HG02759 (cell line): ENCODE measurements around the gene KCNA3.
A peak's percentile ranks its signal among the peaks of the same experiment; 100 is the strongest.
"Not testable (repeated sequence)": the region's sequence is repeated elsewhere in the genome, so short reads cannot be mapped to it uniquely, and the experiment has no call there.

Experiments used
- ATAC-seq: cut with Tn5 transposase; IDR thresholded peaks from one replicate; pipeline ENCODE4 v1.9.1; 2021; ENCODE audit warnings: mild to moderate bottlenecking, moderate library complexity; ENCODE audit not compliant: unreplicated experiment

The KCNA3 gene

GRCh38 chr1:110680036-110680735 lies 5.4 kb upstream of the KCNA3 start:
- no peak for ATAC-seq

- ATAC-seq: no peak
Measured at GRCh38 chr1:110677526-110677925, 2.8 kb upstream of the KCNA3 start.

GRCh38 chr1:110676970-110677369 lies 2.2 kb upstream of the KCNA3 start:
- ATAC-seq: no peak

DNA sequence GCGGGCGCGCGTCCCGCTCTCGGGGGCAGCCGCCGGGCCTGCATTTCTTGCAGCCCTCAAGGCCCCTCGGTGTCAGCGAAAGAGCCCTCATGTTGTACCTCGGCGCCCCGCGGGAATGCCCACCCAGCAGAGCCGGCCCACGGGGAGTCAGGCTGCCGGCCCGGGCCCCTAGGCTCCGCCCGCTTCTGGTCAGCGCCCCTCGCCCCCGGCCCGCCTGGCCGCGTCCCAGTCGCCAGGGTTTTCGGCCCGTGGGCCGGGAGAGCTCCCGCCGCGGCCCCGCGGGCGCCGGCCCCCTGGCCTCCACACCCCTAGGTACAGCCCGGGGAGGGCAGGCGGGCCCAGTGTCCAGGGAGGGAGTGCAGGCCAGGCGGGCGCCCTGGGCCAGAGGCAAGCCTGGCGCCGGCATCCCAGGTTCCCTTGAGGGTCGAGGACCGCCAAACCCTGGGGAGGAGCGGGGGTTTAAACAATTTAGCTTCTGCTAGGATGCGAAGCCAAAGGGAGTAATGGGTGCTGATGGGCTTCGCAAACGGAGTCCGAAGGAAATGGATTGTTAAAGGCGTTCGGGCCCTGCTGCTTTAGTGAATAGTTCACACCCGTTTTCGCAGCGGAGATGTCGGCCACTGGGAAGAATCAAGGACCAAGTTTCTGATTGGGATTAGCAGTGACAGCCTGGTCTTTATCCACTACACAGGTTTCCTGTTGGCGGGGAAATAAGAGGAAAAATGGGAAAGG lies 486 bp upstream of the KCNA3 start:
- no peak for ATAC-seq

GRCh38 chr1:110673805-110674336 lies 869 bp downstream of the KCNA3 start:
- no peak for ATAC-seq

GRCh38 chr1:110673197-110673701 lies 1.5 kb downstream of the KCNA3 start:
- ATAC-seq: no peak

GRCh38 chr1:110672753-110673108 lies 2.0 kb downstream of the KCNA3 start:
- ATAC-seq: peak; percentile 58

DNA sequence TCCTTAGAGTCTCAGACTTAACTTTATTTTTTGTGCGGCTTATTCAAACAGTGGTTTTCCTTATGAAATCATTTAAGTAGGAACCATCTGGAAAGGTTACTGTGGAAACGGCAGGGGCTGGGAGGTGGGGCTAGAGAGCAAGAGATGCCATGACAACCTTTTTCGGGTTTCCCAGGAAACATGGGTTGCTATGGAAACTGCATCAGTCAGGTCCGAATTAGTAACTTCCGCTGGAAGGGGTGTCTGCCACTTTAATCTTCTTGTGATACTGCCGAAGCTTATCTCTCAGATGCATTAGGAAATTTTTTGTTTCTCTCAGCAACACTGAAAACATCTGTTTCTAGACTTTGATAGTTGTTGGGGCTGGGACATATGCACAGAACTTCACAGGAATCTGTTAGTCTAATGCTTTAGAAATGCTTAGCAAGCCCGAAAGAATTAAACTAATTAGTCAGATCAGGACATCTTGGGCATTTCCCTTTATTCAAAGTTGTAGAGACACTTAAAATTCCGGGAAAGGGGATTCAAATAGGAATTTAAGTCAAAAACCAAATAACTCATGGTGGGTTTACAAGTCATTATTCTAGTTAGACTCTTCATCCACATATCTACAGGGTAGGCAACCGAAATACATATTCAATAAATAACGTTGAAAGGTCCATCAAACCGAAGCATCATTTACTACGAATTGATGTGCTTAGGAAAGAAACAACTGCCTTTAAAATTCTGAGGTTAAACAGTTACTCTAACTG lies 2.6 kb downstream of the KCNA3 start:
- ATAC-seq: no peak

DNA sequence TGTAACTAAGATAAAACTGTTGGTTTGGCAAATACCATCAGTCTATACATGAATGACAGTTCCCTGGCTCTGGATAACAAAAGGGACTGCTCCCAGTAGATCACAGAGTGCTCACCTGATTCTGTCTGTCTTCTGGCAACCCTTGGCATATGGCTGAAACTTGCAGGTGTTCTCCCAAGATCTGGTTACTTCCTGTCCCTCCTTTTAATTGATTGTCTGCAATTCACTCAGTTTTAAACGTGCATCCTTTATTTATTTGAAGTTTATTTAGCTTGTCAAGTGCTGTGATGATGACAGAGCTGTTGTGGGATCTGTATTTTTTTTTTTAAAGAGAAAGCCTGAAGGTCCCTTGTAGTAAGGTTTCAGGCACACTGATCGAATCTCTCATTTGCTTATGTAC lies 3.4 kb downstream of the KCNA3 start:
- ATAC-seq: no peak

DNA sequence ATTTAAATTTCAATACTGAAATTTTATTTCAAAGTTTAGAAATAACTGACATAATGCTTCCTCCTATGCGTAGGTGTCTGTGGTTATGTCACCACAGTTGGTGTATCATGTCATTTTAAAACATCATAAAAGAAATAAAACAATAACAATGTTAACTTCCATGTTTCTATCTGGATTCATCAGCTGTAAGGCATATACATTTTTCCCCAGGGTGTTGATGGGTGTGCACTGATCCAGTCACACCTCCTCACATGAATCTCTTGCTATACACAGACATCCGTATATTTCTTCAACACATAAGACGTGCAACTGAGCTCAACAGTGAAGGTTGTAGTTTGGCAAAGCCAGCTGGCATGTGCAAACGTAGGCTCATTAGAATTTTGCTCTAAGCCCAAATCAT lies 6.2 kb downstream of the KCNA3 start:
- no peak for ATAC-seq

DNA sequence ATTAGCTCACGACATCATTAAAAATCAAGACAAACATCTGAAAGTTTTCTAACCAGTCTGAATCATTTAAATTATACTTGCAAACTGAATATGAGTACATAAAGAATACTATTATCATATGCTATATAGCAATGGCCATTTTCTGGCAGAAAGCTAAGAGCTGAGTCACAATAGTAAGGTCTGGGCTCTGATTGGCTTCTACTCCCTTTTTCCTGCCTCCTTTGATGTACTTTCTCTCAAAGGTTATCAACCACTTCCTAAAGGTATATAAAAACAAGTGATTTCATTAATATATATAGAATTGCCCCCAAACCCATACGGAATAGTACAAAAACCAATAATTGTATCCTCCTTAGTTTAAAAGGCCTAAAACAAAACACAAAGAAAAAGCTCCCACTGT lies 7.0 kb downstream of the KCNA3 start:
- no peak for ATAC-seq

- no peak for ATAC-seq
Measured at GRCh38 chr1:110663241-110663640, 11.5 kb downstream of the KCNA3 start.

DNA sequence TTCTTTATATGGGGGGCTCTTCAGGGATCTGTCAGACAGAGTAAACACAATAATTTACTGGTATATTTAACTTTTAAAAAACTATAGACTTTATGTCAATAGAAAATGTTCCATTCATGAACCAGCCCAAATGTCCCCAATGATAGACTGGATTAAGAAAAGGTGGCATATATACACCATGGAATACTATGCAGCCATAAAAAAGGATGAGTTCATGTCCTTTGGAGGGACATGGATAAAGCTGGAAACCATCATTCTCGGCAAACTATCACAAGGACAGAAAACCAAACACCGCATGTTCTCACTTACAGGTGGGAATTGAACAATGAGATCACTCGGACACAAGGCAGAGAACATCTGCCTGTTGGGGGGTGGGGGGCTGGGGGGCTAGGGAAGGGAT lies 15.2 kb downstream of the KCNA3 start:
- ATAC-seq: not testable (repeated sequence)

DNA sequence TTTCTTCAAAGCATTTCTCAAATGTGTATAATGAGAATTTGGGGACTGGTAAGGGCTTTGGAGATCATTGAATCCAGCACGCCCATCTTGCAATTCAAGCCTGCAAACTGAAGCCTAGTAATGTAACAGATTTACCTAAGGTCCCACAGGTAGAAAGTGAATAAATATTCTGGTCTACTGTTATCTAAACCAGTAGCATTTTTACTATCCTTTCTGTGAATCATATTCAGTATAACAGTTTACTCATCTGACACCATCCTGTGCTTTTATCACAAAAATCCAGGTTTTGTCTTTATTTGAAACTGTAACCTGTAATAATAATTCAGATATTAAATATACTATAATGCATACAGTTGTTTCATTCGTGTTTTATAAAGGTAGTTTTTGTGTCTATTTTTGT lies 17.4 kb downstream of the KCNA3 start:
- no peak for ATAC-seq

DNA sequence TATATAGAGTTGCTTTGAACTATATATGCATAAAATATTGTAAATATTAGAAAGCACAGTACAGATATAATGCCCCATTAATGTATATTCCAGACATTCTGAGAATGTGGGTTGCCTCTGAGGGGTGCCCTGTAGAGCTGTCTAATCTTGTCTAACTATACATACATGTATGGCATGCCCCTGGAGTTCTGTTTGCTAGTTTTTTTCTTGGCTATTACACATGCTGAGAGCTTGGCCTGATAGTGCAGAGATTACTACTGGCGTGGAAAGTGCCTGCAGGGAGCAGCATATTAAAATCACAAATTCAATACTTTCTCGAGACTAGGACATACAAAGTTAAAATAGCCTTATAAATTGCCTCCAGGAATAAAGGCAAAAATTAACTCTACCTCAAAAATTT lies 24.1 kb downstream of the KCNA3 start:
- ATAC-seq: no peak

- no peak for ATAC-seq
Measured at GRCh38 chr1:110648417-110648816, 26.3 kb downstream of the KCNA3 start.

- ATAC-seq: no peak
Measured at GRCh38 chr1:110647254-110647891, 27.4 kb downstream of the KCNA3 start.

GRCh38 chr1:110645821-110646735 lies 28.7 kb downstream of the KCNA3 start:
- no peak for ATAC-seq

- no peak for ATAC-seq
Measured at GRCh38 chr1:110645211-110645610, 29.5 kb downstream of the KCNA3 start.

DNA sequence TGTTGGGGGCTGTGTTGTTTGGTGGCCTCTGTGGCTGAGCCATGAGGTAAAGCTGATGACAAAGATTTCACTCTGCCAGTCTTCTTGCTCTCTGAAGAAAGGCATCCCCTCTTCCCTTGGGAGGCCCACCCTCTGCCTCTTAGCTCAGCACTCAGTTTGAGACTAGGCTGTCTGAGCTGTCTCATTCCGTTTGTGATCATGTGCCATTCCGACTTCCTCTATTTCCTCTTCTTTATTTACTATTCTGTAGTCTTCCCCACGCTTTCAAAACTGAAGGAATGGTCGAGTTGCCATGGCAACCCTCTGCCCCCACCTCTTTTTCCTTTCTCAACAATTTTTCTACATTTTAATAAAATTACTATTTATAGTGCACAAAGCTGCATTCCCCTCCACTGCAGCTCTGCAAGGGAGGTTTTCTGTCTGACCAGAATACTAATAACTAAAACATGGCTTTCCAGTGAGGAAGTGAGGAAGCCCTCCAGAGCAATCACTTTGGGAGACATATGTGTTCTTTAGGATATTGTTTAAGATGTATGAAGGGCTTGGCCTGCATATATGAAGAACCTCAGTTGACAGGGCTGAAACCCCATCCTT lies 30.8 kb downstream of the KCNA3 start:
- no peak for ATAC-seq
